Smooth muscle cell of the coronary artery (primary cell): ENCODE measurements around the gene EPB41. TPM values are rescaled to one million over a fixed set of nuclear protein-coding genes. Genes with fewer than 3 reads are reported as not detected.

Experiments
- total RNA-seq: library from RNA; depleted of rRNA; stranded (reverse); fragments of >200 nt; gene quantifications from 2 replicates; pipeline ENCODE4 v1.2.3, GENCODE V29; 2014; ENCODE audit warnings: low replicate concordance

EPB41 gene
- 8.6 and 21.2 TPM in 2 replicates for total RNA-seq

GRCh38 chr1:28914228-28915030, at the start of gene EPB41:
EPB41 (plus strand) TSS chr1:28914569; CDS start chr1:28987438, 72,869 bp downstream.

DNA sequence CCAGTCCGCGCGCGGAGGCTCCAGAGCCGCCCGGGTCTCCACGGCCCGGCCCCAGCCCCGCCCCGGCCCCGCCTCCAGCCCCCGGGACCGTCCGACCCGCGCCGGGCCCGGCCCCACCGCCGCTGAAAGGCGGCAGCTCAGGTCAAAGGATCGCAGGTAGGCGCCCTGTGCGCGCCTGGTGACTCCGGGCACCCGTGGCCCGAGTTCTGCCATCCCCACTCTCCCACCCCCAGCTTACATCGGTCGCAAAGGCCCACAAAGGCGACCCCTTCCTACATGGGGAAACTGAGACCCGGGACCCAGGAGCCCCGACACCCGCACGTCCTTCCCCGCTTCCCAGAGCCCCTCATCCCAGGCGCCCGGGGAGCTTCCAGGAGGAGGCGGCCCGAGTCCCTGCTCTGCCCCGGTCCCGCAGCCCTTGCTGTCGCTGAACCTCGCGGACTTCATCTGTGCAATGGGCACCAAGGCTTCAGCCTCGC, 209.6 kb downstream of the EPB41 start, which contains the start of gene TMEM200B:
Gene TMEM200B, minus strand, starts transcription at position 17 of the 479 bp plus-strand sequence. CDS start 2,075 bp downstream, outside the sequence.

Other genes starting within 250 kb of the EPB41 start
- gene GMEB1, start 245.8 kb upstream of the EPB41 start, total RNA-seq = 5.6 and 7.5 TPM in 2 replicates
- 37.4 and 46.9 TPM in 2 replicates for gene YTHDF2, start 177.6 kb upstream of the EPB41 start, total RNA-seq
- gene OPRD1, start 102.4 kb upstream of the EPB41 start, total RNA-seq = under 0.01 TPM in 1 of 2 replicates, not detected in the other
- 1.7 and 9.2 TPM in 2 replicates for gene TMEM200B, start 209.3 kb downstream of the EPB41 start, total RNA-seq